ENCODE results near the gene TMIGD1.

Gene TMIGD1, protein sequence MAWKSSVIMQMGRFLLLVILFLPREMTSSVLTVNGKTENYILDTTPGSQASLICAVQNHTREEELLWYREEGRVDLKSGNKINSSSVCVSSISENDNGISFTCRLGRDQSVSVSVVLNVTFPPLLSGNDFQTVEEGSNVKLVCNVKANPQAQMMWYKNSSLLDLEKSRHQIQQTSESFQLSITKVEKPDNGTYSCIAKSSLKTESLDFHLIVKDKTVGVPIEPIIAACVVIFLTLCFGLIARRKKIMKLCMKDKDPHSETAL

DNA sequence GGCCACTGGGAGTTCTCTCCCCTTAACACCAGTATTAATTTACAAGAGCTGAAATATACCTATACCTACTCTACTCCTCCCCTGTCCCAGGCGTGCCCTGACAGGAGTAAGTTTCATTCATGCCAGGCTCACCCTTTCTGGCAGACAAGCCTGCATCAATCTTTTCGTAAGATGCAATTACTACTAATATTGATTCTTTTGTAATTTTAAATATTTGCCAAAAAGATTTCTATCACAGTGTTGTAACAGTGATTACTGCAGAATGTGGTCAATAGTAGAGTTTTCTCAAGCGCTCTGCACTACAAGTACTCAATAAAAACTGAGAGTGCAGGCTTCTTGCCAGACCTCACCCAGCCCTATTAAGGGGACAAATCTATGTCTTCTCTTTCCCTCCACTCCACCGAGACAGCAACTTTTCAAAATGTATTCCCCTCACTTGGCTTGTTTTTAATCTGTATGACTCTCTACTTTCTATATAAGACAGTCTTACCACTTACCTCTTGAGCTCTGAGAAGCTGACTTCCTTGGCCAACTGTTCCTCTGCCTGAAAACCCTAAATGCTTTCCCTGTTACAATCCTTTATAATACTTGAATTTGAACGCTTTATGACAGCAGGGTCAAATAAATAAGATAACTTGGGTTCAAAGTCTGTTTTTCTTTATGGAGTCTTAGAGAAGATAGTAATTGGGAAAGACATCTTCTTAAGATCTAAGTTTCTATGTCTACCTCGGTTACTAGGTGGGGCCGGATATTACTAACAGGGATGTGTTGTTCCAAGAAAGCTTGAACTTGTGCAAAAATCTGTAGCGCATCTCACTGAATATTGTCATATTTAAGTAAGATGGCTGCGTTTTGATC is at the start of gene TMIGD1:
TSS of gene TMIGD1 (minus strand) at position 555 of the 858 bp plus-strand sequence. CDS start 1,924 bp downstream, outside the sequence.
- TF ChIP-seq ELF4 (IDR thresholded peaks at IDR 0.05): no peak
- no peak for TF ChIP-seq ARNT (IDR thresholded peaks at IDR 0.05)
- no peak for TF ChIP-seq SP1 (IDR thresholded peaks at IDR 0.05)
- TF ChIP-seq FOXM1 (IDR thresholded peaks at IDR 0.05; ENCODE audit: borderline replicate concordance): no peak
- no peak for TF ChIP-seq NFRKB (IDR thresholded peaks at IDR 0.05)
- TF ChIP-seq SUZ12 (IDR thresholded peaks at IDR 0.05): no peak
- TF ChIP-seq ZNF384 (IDR thresholded peaks at IDR 0.05): no peak
- no peak for TF ChIP-seq LEF1 (IDR thresholded peaks at IDR 0.05; ENCODE audit: borderline replicate concordance)
- TF ChIP-seq, protein P1, sequence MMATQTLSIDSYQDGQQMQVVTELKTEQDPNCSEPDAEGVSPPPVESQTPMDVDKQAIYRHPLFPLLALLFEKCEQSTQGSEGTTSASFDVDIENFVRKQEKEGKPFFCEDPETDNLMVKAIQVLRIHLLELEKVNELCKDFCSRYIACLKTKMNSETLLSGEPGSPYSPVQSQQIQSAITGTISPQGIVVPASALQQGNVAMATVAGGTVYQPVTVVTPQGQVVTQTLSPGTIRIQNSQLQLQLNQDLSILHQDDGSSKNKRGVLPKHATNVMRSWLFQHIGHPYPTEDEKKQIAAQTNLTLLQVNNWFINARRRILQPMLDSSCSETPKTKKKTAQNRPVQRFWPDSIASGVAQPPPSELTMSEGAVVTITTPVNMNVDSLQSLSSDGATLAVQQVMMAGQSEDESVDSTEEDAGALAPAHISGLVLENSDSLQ (IDR thresholded peaks at IDR 0.05): no peak
- TF ChIP-seq FOXA1 (IDR thresholded peaks at IDR 0.05): no peak
- TF ChIP-seq HDGF (IDR thresholded peaks at IDR 0.05; ENCODE audit: borderline replicate concordance): no peak
- no peak for TF ChIP-seq CTBP1 (IDR thresholded peaks at IDR 0.05; ENCODE audit: borderline replicate concordance)
- TF ChIP-seq L3MBTL2 (conservative IDR thresholded peaks at IDR 0.05): no peak
- no peak for TF ChIP-seq TARDBP (IDR thresholded peaks at IDR 0.05)
- CTCF ChIA-PET: interaction anchor here (0.5 to 3.0 kb wide), 4 partner anchors 8 to 229 kb away, joined by 4 to 11 read pairs (median 6); no protein-coding TSS in a partner anchor
- DNase-seq (ENCODE audit: extremely low spot score): no peak
- POLR2A ChIA-PET: interaction anchor here (0.8 to 1.2 kb wide), 2 partner anchors 41 to 43 kb away, joined by 3 to 4 read pairs; no protein-coding TSS in a partner anchor

DNA sequence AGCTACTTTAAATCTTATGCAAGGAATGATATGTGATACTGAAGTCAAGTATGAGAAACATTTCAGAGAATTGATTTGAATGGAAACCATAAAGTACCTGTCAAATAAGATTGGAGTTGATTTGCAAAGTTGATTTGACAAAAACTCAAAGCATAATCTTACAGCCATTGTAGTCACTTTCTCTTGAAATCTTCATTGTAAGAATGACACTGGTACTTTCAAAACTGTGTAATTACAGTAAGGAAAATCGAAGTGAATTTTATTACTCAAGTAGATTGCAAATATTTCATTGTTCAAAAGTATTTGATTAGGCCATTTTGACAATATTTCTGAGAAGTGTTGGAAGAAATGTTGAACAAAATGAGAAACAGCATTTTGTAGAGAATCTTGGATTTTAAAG is 48.5 kb upstream of the TMIGD1 start:
- no peak for DNase-seq (ENCODE audit: extremely low spot score)
- POLR2A ChIA-PET: no interaction called here

DNA sequence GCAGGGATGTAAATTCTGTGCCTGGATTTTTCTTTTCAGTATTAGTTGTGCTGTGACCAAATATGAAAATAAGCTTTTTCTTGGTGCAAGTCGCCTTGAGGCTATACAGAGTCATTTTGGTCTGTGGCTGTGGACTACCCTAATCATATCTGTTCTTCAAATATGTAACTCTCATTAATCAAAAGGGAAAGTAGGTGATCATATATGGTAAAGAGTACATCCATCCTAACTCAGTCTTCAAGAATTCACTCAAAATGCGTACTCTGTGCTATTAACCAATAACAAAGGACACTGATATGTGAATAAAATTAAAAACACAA is 47.4 kb upstream of the TMIGD1 start:
- no peak for DNase-seq (ENCODE audit: extremely low spot score)
- ChIA-PET CTCF (interaction anchor here (0.6 kb wide), 1 partner anchor 256 kb away, joined by 3 read pairs; no protein-coding TSS in a partner anchor), POLR2A (interaction anchor here (1.4 kb wide), 1 partner anchor 95 kb away, joined by 5 read pairs; the partner anchor contains the start of gene GOSR1)
- TF ChIP-seq FOXK2 (IDR thresholded peaks at IDR 0.05) (no peak), LEF1 (IDR thresholded peaks at IDR 0.05; ENCODE audit: borderline replicate concordance) (no peak), HDGF (IDR thresholded peaks at IDR 0.05; ENCODE audit: borderline replicate concordance) (no peak), FOXM1 (IDR thresholded peaks at IDR 0.05; ENCODE audit: borderline replicate concordance) (no peak), TARDBP (IDR thresholded peaks at IDR 0.05) (no peak), ELF4 (IDR thresholded peaks at IDR 0.05) (no peak), BHLHE40 (IDR thresholded peaks at IDR 0.05; ENCODE audit: borderline replicate concordance) (no peak), CTBP1 (IDR thresholded peaks at IDR 0.05; ENCODE audit: borderline replicate concordance) (no peak), SP1 (IDR thresholded peaks at IDR 0.05) (no peak), ARNT (IDR thresholded peaks at IDR 0.05) (no peak), L3MBTL2 (conservative IDR thresholded peaks at IDR 0.05) (no peak), NFRKB (IDR thresholded peaks at IDR 0.05) (no peak), FOXA1 (IDR thresholded peaks at IDR 0.05) (no peak), SUZ12 (IDR thresholded peaks at IDR 0.05) (no peak)
- TF ChIP-seq, protein P1 (IDR thresholded peaks at IDR 0.05): no peak

More for the DNA sequence above, 48.5 kb upstream of the TMIGD1 start:
- no peak for TF ChIP-seq HDGF (IDR thresholded peaks at IDR 0.05; ENCODE audit: borderline replicate concordance)
- no peak for TF ChIP-seq L3MBTL2 (conservative IDR thresholded peaks at IDR 0.05)
- TF ChIP-seq LEF1 (IDR thresholded peaks at IDR 0.05; ENCODE audit: borderline replicate concordance): no peak
- no peak for TF ChIP-seq ARNT (IDR thresholded peaks at IDR 0.05)
- no peak for TF ChIP-seq TARDBP (IDR thresholded peaks at IDR 0.05)
- TF ChIP-seq NFRKB (IDR thresholded peaks at IDR 0.05): no peak
- no peak for TF ChIP-seq ZNF384 (IDR thresholded peaks at IDR 0.05)
- TF ChIP-seq FOXK2 (IDR thresholded peaks at IDR 0.05): no peak
- no peak for TF ChIP-seq CTBP1 (IDR thresholded peaks at IDR 0.05; ENCODE audit: borderline replicate concordance)
- CTCF ChIA-PET: no interaction called here

DNA sequence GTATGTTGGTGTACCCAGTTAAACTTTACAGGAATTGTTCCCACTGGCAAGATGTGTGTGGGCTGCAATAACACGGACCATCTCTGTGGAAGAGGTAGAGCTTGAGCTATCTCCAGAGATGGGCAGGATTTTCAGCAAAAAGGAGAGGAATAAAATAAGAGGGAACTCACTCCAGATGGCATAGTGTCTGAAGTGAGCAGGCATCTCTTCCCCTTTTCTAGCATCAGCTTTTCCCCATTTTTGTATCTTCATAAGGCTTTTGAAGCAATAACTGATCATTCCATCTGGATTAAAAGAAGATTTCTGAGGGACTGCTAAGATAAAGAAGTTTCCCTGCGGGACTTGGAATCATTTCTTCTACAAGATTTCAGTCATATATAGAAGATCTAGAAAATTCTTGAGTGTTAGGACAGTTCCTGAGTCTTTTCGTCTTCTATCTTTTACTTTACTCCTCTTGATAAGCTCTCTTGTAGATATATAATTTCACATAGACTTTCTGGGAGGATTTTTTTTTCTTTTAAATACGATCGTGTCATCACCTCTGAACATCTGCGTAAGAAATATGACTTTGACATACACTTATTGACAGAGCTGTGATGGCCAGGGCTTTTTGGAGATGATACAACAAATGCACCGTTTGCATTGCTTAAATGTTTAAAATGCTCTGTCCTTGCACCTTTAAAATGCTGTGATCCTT is 46.9 kb upstream of the TMIGD1 start:
- TF ChIP-seq ZNF384 (IDR thresholded peaks at IDR 0.05) (no peak), HDGF (IDR thresholded peaks at IDR 0.05; ENCODE audit: borderline replicate concordance) (no peak), ELF4 (IDR thresholded peaks at IDR 0.05) (no peak), TARDBP (IDR thresholded peaks at IDR 0.05) (no peak), FOXM1 (IDR thresholded peaks at IDR 0.05; ENCODE audit: borderline replicate concordance) (no peak), SP1 (IDR thresholded peaks at IDR 0.05) (no peak), ARNT (IDR thresholded peaks at IDR 0.05) (no peak), FOXK2 (IDR thresholded peaks at IDR 0.05) (no peak), CTBP1 (IDR thresholded peaks at IDR 0.05; ENCODE audit: borderline replicate concordance) (no peak), L3MBTL2 (conservative IDR thresholded peaks at IDR 0.05) (no peak), LEF1 (IDR thresholded peaks at IDR 0.05; ENCODE audit: borderline replicate concordance) (no peak), BHLHE40 (IDR thresholded peaks at IDR 0.05; ENCODE audit: borderline replicate concordance) (no peak)
- TF ChIP-seq, protein P1 (IDR thresholded peaks at IDR 0.05): no peak
- ChIA-PET CTCF (interaction anchor here (0.6 kb wide), 2 partner anchors 256 to 287 kb away, joined by 3 read pairs; no protein-coding TSS in a partner anchor), POLR2A (interaction anchor here (0.6 to 1.4 kb wide), 3 partner anchors 13 to 747 kb away, joined by 3 to 5 read pairs (median 3); partner anchors contain the start of gene GOSR1)
- no peak for DNase-seq (ENCODE audit: extremely low spot score)
